Prostate gland (tissue), 2 donors: ENCODE results near the gene TRIO.

Source experiments
- POLR2AphosphoS5 ChIP-seq: sonication (generic); formaldehyde crosslinking; IDR thresholded peaks from one replicate; pipeline ENCODE4 v1.6.1; 2017; ENCODE audit warnings: antibody characterized with exemption
- TF ChIP-seq, protein P1 (sequence below), 4 experiments: fragments of 200-600 bp in 2 of 4; fragments of 450-650 bp in 2 of 4; sonication (generic) in 2 of 4; IDR thresholded peaks; 1 replicate in 3 of 4; 2 replicates in 1 of 4; pipeline ENCODE4 v1.5.1; 2016 to 2019; ENCODE audit warnings: antibody characterized with exemption in 4 of 4, mild to moderate bottlenecking in 2 of 4, moderate library complexity in 2 of 4

DNA sequence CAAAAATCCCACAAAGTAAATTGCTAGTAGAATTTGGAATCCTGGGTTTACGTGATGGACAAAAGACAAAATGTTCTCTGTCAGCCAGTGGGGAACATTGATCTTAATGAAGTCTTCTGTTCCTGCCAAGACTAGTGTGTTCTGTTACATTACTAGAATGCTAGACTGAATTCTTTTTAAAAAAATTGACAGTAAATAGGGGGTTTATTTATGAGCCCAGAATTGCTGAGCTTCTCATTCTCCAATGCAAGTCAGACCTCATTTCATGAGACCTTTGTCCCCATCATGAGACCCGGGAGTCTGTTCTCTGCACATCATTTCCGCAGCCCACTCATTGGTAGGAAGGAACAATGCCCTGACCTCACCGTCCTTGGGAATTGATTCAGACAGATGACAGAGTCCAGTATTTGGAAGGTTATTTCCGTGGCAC, 264.6 kb downstream of the TRIO start:
- TF ChIP-seq, protein P1, sequence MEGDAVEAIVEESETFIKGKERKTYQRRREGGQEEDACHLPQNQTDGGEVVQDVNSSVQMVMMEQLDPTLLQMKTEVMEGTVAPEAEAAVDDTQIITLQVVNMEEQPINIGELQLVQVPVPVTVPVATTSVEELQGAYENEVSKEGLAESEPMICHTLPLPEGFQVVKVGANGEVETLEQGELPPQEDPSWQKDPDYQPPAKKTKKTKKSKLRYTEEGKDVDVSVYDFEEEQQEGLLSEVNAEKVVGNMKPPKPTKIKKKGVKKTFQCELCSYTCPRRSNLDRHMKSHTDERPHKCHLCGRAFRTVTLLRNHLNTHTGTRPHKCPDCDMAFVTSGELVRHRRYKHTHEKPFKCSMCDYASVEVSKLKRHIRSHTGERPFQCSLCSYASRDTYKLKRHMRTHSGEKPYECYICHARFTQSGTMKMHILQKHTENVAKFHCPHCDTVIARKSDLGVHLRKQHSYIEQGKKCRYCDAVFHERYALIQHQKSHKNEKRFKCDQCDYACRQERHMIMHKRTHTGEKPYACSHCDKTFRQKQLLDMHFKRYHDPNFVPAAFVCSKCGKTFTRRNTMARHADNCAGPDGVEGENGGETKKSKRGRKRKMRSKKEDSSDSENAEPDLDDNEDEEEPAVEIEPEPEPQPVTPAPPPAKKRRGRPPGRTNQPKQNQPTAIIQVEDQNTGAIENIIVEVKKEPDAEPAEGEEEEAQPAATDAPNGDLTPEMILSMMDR (IDR thresholded peaks at IDR 0.05): no peak
- TF ChIP-seq POLR2AphosphoS5: no peak
